Measurements from ENCODE around the gene HMCN1.

Gene HMCN1

DNA sequence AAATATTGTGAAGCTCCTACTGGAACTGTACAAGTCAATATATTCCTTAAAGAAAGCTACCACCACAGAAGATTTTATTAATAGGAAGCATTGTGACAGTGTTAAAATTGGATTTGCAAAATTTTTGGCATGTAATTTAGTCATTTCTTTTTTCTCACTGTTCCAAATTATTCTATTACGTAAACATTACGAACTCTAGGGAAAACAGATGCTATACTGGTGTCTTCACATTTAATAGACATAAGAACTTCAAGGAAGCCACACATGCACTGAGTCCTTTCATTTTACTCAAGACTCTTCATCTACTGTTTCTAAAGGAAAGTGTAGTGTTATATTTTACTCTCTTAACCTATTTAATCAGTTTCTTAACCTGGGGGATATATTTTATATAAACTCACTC is 135.4 kb downstream of the HMCN1 start:
- no peak overlapping the region for H3K27ac ChIP-seq (ENCODE audit: low read depth, low read length)
- H3K4me1 ChIP-seq (ENCODE audit: control insufficient read depth, low read length) = no peaks in the 10 kb centered on the region
- no peaks in the 10 kb centered on the region for H4K20me1 ChIP-seq (ENCODE audit: control insufficient read depth, insufficient read depth, low read depth, low read length)
- no peaks in the 10 kb centered on the region for H3F3A ChIP-seq (ENCODE audit: control insufficient read depth, insufficient read depth)
- no peaks in the 10 kb centered on the region for H3K27me3 ChIP-seq (ENCODE audit: control insufficient read depth, low read length)
- TF ChIP-seq, protein P1, sequence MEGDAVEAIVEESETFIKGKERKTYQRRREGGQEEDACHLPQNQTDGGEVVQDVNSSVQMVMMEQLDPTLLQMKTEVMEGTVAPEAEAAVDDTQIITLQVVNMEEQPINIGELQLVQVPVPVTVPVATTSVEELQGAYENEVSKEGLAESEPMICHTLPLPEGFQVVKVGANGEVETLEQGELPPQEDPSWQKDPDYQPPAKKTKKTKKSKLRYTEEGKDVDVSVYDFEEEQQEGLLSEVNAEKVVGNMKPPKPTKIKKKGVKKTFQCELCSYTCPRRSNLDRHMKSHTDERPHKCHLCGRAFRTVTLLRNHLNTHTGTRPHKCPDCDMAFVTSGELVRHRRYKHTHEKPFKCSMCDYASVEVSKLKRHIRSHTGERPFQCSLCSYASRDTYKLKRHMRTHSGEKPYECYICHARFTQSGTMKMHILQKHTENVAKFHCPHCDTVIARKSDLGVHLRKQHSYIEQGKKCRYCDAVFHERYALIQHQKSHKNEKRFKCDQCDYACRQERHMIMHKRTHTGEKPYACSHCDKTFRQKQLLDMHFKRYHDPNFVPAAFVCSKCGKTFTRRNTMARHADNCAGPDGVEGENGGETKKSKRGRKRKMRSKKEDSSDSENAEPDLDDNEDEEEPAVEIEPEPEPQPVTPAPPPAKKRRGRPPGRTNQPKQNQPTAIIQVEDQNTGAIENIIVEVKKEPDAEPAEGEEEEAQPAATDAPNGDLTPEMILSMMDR (IDR thresholded peaks at IDR 0.05; ENCODE audit: low read depth, low read length, poor library complexity, severe bottlenecking) = no peak
- TF ChIP-seq EZH2phosphoT487 (IDR thresholded peaks at IDR 0.05; ENCODE audit: borderline replicate concordance, low read length) = no peak
- no peaks in the 10 kb centered on the region for H3K36me3 ChIP-seq (ENCODE audit: control insufficient read depth, low read length)
- no peak overlapping the region for H3K4me2 ChIP-seq (ENCODE audit: low read length)
- H3K79me2 ChIP-seq (ENCODE audit: control insufficient read depth, low read length) = no peaks in the 10 kb centered on the region
- no peak overlapping the region for H3K4me3 ChIP-seq (ENCODE audit: low read length)
- H3K9me3 ChIP-seq (ENCODE audit: control insufficient read depth, insufficient read depth, low read length) = no peaks in the 10 kb centered on the region
- H3K9me2 ChIP-seq (replicated peaks; ENCODE audit: control insufficient read depth, low read length) = no peaks in the 10 kb centered on the region

DNA sequence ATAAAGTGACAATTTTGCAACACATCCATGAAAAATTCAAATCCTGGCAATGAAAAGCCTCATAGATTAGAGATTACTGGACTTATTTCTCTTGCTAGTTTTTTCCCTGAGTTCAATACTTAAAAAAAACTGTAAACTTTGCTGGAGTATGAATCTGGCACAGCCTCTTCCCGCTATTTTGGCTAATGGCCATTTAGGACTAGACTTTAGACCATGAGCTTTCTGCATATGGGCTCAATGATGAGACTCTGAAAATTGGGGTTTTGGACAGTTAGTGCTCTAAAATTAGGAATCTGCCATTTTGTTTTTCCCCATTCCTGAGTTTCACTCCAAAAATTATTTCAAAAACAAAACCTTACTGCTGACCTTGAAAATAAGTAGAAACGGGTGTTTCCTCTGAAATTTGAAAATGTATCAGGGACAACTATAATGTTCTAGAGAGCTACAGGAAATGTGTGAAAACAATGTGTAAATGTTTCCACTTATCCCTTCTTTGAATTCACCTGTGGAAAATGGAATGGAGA is 137.5 kb downstream of the HMCN1 start:
- H3K4me2 ChIP-seq (ENCODE audit: low read length) = no peak overlapping the region
- TF ChIP-seq, protein P1 (IDR thresholded peaks at IDR 0.05; ENCODE audit: low read depth, low read length, poor library complexity, severe bottlenecking) = no peak
- no peak for TF ChIP-seq EZH2phosphoT487 (IDR thresholded peaks at IDR 0.05; ENCODE audit: borderline replicate concordance, low read length)
- no peaks in the 10 kb centered on the region for H3K27me3 ChIP-seq (ENCODE audit: control insufficient read depth, low read length)
- no peaks in the 10 kb centered on the region for H3K79me2 ChIP-seq (ENCODE audit: control insufficient read depth, low read length)
- no peaks in the 10 kb centered on the region for H3K9me3 ChIP-seq (ENCODE audit: control insufficient read depth, insufficient read depth, low read length)
- H3F3A ChIP-seq (ENCODE audit: control insufficient read depth, insufficient read depth) = no peaks in the 10 kb centered on the region
- no peak overlapping the region for H3K27ac ChIP-seq (ENCODE audit: low read depth, low read length)
- H3K36me3 ChIP-seq (ENCODE audit: control insufficient read depth, low read length) = no peaks in the 10 kb centered on the region
- H3K9me2 ChIP-seq (replicated peaks; ENCODE audit: control insufficient read depth, low read length) = no peaks in the 10 kb centered on the region
- H4K20me1 ChIP-seq (ENCODE audit: control insufficient read depth, insufficient read depth, low read depth, low read length) = no peaks in the 10 kb centered on the region
- H3K4me3 ChIP-seq (ENCODE audit: low read length) = no peak overlapping the region
- H3K4me1 ChIP-seq (ENCODE audit: control insufficient read depth, low read length) = no peaks in the 10 kb centered on the region

DNA sequence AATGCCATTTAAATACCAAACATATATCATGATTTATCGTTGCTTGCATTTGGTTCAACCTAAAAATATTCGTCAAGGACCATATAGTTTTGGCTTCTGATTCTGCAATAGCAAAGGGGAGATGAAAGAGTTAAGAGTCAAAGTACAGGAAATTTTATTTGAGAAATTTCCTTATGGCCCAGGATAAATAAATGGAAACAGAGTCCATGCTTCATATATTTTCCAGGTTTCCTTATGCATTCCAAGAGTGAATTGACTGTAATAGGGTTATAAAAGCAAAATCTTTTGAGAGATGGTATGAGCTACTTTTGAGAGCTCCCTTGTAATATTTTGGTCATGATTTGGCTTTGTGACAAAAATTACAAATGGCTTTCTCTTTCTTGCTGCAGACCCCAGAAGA is 140.1 kb downstream of the HMCN1 start:
- H3K4me1 ChIP-seq (ENCODE audit: control insufficient read depth, low read length) = no peaks in the 10 kb centered on the region
- H3F3A ChIP-seq (ENCODE audit: control insufficient read depth, insufficient read depth) = no peaks in the 10 kb centered on the region
- no peak overlapping the region for H3K4me3 ChIP-seq (ENCODE audit: low read length)
- no peaks in the 10 kb centered on the region for H3K9me3 ChIP-seq (ENCODE audit: control insufficient read depth, insufficient read depth, low read length)
- no peaks in the 10 kb centered on the region for H3K36me3 ChIP-seq (ENCODE audit: control insufficient read depth, low read length)
- no peaks in the 10 kb centered on the region for H3K9me2 ChIP-seq (replicated peaks; ENCODE audit: control insufficient read depth, low read length)
- no peaks in the 10 kb centered on the region for H3K79me2 ChIP-seq (ENCODE audit: control insufficient read depth, low read length)
- no peak overlapping the region for H3K27ac ChIP-seq (ENCODE audit: low read depth, low read length)
- no peaks in the 10 kb centered on the region for H4K20me1 ChIP-seq (ENCODE audit: control insufficient read depth, insufficient read depth, low read depth, low read length)
- no peak for TF ChIP-seq EZH2phosphoT487 (IDR thresholded peaks at IDR 0.05; ENCODE audit: borderline replicate concordance, low read length)
- TF ChIP-seq, protein P1 (IDR thresholded peaks at IDR 0.05; ENCODE audit: low read depth, low read length, poor library complexity, severe bottlenecking) = no peak
- H3K4me2 ChIP-seq (ENCODE audit: low read length) = no peak overlapping the region
- no peaks in the 10 kb centered on the region for H3K27me3 ChIP-seq (ENCODE audit: control insufficient read depth, low read length)

Data from DOHH2 (cell line).